ENCODE measurements around the gene CPZ. TPM values are rescaled to one million over a fixed set of nuclear protein-coding genes. Genes with fewer than 3 reads are reported as not detected.

Gene CPZ
- total RNA-seq, 1 donor from 2014 or later = 0.27 TPM

DNA sequence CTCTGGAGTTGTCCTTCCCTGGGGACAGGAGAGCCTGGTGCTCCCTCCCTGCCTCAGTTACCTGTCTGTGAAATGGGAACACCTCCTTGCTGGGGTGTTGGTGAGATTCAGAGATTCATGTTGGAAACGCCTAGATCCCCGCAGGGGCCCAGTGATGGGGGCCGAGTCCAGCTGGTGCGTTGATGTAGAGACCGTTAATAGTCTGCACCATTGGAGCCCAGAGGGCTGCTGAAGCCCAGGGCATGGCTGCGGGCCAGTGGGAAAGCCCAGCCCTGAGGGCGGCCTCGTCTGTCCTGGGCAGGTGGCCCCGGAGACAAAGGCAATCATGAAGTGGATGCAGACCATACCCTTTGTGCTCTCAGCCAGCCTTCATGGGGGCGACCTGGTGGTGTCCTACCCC is 14.4 kb downstream of the CPZ start:
- TF ChIP-seq, protein P1, sequence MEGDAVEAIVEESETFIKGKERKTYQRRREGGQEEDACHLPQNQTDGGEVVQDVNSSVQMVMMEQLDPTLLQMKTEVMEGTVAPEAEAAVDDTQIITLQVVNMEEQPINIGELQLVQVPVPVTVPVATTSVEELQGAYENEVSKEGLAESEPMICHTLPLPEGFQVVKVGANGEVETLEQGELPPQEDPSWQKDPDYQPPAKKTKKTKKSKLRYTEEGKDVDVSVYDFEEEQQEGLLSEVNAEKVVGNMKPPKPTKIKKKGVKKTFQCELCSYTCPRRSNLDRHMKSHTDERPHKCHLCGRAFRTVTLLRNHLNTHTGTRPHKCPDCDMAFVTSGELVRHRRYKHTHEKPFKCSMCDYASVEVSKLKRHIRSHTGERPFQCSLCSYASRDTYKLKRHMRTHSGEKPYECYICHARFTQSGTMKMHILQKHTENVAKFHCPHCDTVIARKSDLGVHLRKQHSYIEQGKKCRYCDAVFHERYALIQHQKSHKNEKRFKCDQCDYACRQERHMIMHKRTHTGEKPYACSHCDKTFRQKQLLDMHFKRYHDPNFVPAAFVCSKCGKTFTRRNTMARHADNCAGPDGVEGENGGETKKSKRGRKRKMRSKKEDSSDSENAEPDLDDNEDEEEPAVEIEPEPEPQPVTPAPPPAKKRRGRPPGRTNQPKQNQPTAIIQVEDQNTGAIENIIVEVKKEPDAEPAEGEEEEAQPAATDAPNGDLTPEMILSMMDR (IDR thresholded peaks at IDR 0.05; ENCODE audit: partially characterized antibody, unreplicated experiment) = no peak
- Mint-ChIP-seq H3K27ac (ENCODE audit: unreplicated experiment) (no peak overlapping the region), H3K4me3 (ENCODE audit: unreplicated experiment) (no peak overlapping the region), H3K27me3 (ENCODE audit: unreplicated experiment) (peaks cover 6% of the 10 kb centered on the region), H3K9me3 (ENCODE audit: unreplicated experiment) (peaks cover 2% of the 10 kb centered on the region), H3K36me3 (ENCODE audit: unreplicated experiment) (peaks cover 5% of the 10 kb centered on the region), H3K4me1 (ENCODE audit: low read depth, unreplicated experiment) (no peaks in the 10 kb centered on the region)
- DNase-seq = no peak

GRCh38 chr4:8607603-8608481 is 15.3 kb downstream of the CPZ start:
- no peak overlapping the region for H3K27ac Mint-ChIP-seq (ENCODE audit: unreplicated experiment)
- peaks cover 3% of the 10 kb centered on the region for H3K9me3 Mint-ChIP-seq (ENCODE audit: unreplicated experiment)
- H3K36me3 Mint-ChIP-seq (ENCODE audit: unreplicated experiment) = peaks cover 5% of the 10 kb centered on the region
- TF ChIP-seq, protein P1 (IDR thresholded peaks at IDR 0.05; ENCODE audit: partially characterized antibody, unreplicated experiment) = peak; percentile 99
- no peak overlapping the region for H3K4me3 Mint-ChIP-seq (ENCODE audit: unreplicated experiment)
- DNase-seq = peak; percentile 92
- no peaks in the 10 kb centered on the region for H3K4me1 Mint-ChIP-seq (ENCODE audit: low read depth, unreplicated experiment)
- peaks cover 4% of the 10 kb centered on the region for H3K27me3 Mint-ChIP-seq (ENCODE audit: unreplicated experiment)

GRCh38 chr4:8608714-8609391 is 16.3 kb downstream of the CPZ start:
- peaks cover 4% of the 10 kb centered on the region for H3K27me3 Mint-ChIP-seq (ENCODE audit: unreplicated experiment)
- H3K36me3 Mint-ChIP-seq (ENCODE audit: unreplicated experiment) = peaks cover 5% of the 10 kb centered on the region
- TF ChIP-seq, protein P1 (IDR thresholded peaks at IDR 0.05; ENCODE audit: partially characterized antibody, unreplicated experiment) = no peak
- H3K4me3 Mint-ChIP-seq (ENCODE audit: unreplicated experiment) = no peak overlapping the region
- H3K27ac Mint-ChIP-seq (ENCODE audit: unreplicated experiment) = no peak overlapping the region
- DNase-seq = no peak
- H3K4me1 Mint-ChIP-seq (ENCODE audit: low read depth, unreplicated experiment) = no peaks in the 10 kb centered on the region
- H3K9me3 Mint-ChIP-seq (ENCODE audit: unreplicated experiment) = peaks cover 4% of the 10 kb centered on the region

DNA sequence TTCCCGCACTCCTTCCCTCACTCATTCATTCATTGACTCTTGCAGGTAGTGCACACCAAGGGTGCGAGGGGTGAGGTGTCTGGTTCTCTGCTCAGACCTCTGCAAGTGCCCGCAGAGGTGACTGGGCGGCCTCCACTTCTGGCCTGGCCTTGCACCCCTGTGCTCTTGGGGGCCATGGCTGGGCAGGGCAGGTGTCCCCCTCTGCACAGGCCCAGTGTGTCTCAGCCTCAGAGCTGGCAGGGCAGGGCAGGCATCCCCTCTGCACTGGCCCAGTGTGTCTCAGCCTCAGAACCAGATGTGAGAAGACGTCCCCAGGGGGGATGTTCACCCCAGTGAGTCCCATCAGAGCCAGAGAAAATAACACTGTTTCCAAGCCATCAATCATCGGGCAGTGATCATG is 16.8 kb downstream of the CPZ start:
- no peak overlapping the region for H3K27ac Mint-ChIP-seq (ENCODE audit: unreplicated experiment)
- no peak for DNase-seq

More for the DNA sequence above, 16.8 kb downstream of the CPZ start:
- Mint-ChIP-seq H3K9me3 (ENCODE audit: unreplicated experiment) (peaks cover 4% of the 10 kb centered on the region), H3K4me1 (ENCODE audit: low read depth, unreplicated experiment) (no peaks in the 10 kb centered on the region), H3K4me3 (ENCODE audit: unreplicated experiment) (no peak overlapping the region), H3K36me3 (ENCODE audit: unreplicated experiment) (peaks cover 5% of the 10 kb centered on the region), H3K27me3 (ENCODE audit: unreplicated experiment) (peaks cover 4% of the 10 kb centered on the region)
- TF ChIP-seq, protein P1 (IDR thresholded peaks at IDR 0.05; ENCODE audit: partially characterized antibody, unreplicated experiment) = no peak
